PFSK-1 (cell line): ENCODE data around the gene CIP2A.

ENCODE experiments used
- FOXP2 ChIP-seq: optimal IDR thresholded peaks from 2 replicates; pipeline ENCODE3; 2011; ENCODE audit warnings: borderline replicate concordance, control low read depth, inconsistent platforms; ENCODE audit not compliant: insufficient read depth; ENCODE audit errors: extremely low read length, extremely low read depth
- POLR2AphosphoS5 ChIP-seq: IDR thresholded peaks from 2 replicates; pipeline ENCODE4 v1.6.1; 2012; ENCODE audit warnings: low read depth, mild to moderate bottlenecking, control low read depth, low read length, moderate library complexity
- REST ChIP-seq, 2 experiments: IDR thresholded peaks; 2 replicates each; pipeline versions ENCODE4 v1.6.1 to v1.8.0; 2011 to 2012; ENCODE audit warnings: low read depth in 2 of 2, low read length in 2 of 2, control low read depth in 1 of 2, inconsistent platforms in 1 of 2, mild to moderate bottlenecking in 1 of 2, moderate library complexity in 1 of 2; ENCODE audit not compliant: insufficient read depth in 1 of 2
- SIN3A ChIP-seq: IDR thresholded peaks from 2 replicates; pipeline ENCODE4 v1.6.1; 2012; ENCODE audit warnings: mild to moderate bottlenecking, low read length, moderate library complexity, borderline replicate concordance; ENCODE audit not compliant: insufficient read depth
- TAF1 ChIP-seq: IDR thresholded peaks from 2 replicates; pipeline ENCODE4 v1.6.1; 2012; ENCODE audit warnings: low read length, control low read depth, borderline replicate concordance; ENCODE audit not compliant: insufficient read depth

Gene CIP2A

GRCh38 chr3:108528459-108529252 lies 60.6 kb downstream of the CIP2A start:
- no peak for TF ChIP-seq FOXP2

- TF ChIP-seq TAF1, result no peak
- no peak for TF ChIP-seq REST (IDR thresholded peaks at IDR 0.05; ENCODE audit: insufficient read depth in 1 of 2, low read depth in 2 of 2, low read length in 2 of 2)
- no peak for TF ChIP-seq SIN3A
- TF ChIP-seq FOXP2, result no peak
- TF ChIP-seq POLR2AphosphoS5, result no peak
Measured at GRCh38 chr3:108527817-108528216, 61.4 kb downstream of the CIP2A start.

- no peak for TF ChIP-seq REST (IDR thresholded peaks at IDR 0.05; ENCODE audit: insufficient read depth in 1 of 2, low read depth in 2 of 2, low read length in 2 of 2)
- TF ChIP-seq SIN3A, result no peak
- no peak for TF ChIP-seq FOXP2
- no peak for TF ChIP-seq TAF1
- no peak for TF ChIP-seq POLR2AphosphoS5
Measured at GRCh38 chr3:108527109-108527508, 62.1 kb downstream of the CIP2A start.

GRCh38 chr3:108525971-108526370 lies 63.3 kb downstream of the CIP2A start:
- no peak for TF ChIP-seq FOXP2
- no peak for TF ChIP-seq REST (IDR thresholded peaks at IDR 0.05; ENCODE audit: insufficient read depth in 1 of 2, low read depth in 2 of 2, low read length in 2 of 2)
- no peak for TF ChIP-seq TAF1
- TF ChIP-seq POLR2AphosphoS5, result no peak
- no peak for TF ChIP-seq SIN3A

GRCh38 chr3:108525256-108525655 lies 64.0 kb downstream of the CIP2A start:
- TF ChIP-seq REST (IDR thresholded peaks at IDR 0.05; ENCODE audit: insufficient read depth in 1 of 2, low read depth in 2 of 2, low read length in 2 of 2) (no peak), POLR2AphosphoS5 (no peak), FOXP2 (no peak), TAF1 (no peak), SIN3A (no peak)
